ENCODE results near the gene UTS2R.
"Not testable (repeated sequence)": the region's sequence is repeated elsewhere in the genome, so short reads cannot be mapped to it uniquely, and the experiment has no call there.

UTS2R gene

DNA sequence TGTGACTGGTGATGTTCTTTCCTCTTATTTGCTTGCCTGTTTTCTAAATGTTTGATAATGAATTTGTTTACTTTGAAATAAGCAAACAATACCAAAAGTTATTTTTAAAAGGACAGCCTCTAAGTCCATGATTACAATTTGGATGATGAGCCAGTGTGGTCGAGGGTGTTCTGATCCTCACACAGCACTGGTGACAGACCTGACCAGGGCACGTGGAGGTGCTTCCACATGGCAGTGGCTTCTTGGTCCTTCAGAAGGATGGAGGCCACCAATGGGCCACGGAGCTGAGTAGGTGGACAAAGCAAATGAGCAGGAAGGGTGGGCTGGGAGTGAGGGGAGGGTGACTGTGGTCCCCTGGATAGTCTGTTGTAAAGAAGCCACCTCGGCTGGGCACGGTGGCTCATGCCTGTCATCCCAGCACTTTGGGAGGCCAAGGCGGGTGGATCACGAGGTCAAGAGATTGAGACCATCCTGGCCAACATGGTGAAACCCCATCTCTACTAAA, 16.7 kb upstream of the UTS2R start:
- no peak for DNase-seq (ENCODE audit: low read depth in 2 of 2)

DNA sequence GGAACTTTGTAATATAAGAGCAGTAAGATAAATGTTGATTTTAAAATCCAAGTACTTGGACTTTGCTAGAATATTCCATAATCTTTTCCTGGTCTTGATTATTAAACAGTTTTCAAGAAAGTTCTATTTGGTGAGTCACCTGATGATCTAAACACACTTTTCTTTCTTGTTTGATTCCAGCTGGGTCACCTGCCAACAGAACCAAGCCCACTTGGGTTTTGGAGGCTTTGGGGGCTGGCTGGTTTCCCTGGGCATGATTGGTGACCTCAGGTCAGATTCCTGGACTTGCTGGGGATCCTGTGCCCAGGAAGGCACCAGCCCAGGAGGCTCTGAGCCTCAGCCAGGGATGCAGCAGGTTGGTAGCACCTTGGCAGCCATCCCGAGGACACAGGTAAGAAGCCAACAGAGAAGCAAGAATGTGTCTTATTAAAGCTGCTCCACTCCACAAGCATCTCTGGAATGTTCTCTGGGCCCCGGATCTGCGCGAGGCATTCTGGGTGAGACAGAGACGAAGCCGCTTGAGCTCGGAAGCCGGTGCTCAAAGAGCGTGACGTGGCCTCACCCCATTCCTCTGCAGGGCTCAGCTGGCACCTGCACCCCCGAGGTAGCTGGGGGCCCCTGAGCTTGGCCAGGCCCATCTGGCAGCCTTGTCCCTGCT, 15.7 kb upstream of the UTS2R start:
- DNase-seq (ENCODE audit: low read depth in 2 of 2), result no peak

DNA sequence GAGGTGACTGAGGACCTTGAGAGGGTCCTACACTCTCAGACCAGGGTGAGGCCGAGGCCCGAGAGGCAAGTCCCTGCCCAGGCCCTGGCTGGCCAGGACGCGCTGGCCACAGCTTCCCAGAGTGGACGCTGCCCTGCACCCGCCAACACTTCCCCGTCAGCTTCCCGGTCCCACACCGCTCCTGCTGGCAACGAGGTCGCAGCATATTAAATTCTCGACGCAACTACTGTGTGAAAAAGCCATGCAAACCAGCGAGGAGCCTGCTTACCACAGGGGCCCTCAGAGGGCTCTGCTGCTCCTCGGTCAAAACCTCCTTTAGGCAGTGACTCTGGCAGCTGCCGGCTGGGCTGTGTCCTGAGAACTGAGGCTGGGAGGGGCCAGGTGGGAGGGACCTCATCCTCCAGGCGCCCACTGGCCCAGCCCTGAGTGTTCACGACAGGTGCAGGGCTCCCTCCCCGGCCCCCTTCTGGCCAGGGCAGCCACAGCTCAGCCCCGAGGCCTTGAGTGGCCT, 14.7 kb upstream of the UTS2R start:
- no peak for DNase-seq (ENCODE audit: low read depth in 2 of 2)

DNA sequence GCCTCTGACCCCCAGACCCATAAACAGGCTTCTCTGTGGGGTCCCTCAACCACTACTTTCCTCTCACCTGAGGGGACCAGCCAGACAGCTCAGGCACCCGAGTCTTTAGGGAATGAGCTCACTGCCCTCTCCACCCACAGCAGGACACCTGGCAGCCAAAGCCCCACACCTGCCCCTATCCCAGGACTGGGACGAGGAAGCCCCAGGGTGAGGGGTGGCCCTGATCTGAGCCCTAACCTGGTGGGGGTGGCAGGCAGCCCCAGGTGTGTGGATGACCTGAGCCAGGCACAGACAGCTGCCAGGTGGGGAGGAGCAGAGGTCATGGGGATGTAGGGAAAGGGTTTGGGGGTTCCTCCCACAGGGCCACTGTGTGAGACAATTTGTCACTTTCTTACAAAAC, 14.2 kb upstream of the UTS2R start:
- DNase-seq (ENCODE audit: low read depth in 2 of 2), result no peak

DNA sequence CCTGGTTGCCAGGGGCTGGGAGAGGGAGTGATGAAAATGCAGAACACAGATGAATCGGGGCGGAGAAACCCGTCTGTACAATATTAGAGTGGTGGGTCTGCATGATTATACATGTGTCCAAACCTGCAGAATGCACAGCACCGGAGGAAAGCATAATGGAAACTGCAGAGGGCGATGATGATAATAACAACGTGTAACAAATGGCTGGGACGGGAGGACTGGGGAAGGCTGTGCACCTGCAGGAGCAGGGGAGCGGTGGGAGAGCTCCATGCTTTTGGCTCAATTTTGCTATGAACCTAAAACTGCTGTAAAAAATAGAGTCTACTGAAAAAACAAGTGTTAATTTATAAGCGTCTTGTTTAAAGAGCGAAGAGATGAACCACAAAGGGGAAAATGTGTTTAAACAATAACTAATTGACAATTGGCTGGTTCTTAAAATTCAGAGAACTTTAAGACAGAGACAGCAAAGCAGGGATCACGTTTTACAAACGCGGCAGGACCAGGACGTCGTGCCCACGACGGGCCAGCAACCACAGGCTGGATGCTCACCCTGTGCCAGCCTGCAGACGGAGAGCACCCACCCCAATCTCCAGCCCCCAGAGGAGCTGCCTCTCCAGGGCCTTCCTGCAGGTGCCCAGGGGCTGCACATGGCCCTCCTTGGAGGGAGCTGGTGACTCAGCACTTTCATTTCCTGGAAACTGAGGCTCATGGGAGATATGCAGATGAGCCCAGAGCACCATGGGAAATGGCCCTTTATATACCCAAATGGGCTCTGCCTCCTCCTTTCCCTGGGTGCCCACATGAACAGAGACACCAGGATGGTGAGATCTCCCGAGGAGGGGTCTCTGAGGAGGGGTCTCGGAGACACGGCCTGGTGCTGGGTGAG, 12.9 kb upstream of the UTS2R start, which contains the start of gene TEX19:
Gene TEX19 (plus strand): TSS at position 783 of the 886 bp plus-strand sequence. CDS start 2,904 bp downstream, outside the sequence.
- DNase-seq (ENCODE audit: low read depth in 2 of 2), result peak in 1 of 2 donors; percentile 16

DNA sequence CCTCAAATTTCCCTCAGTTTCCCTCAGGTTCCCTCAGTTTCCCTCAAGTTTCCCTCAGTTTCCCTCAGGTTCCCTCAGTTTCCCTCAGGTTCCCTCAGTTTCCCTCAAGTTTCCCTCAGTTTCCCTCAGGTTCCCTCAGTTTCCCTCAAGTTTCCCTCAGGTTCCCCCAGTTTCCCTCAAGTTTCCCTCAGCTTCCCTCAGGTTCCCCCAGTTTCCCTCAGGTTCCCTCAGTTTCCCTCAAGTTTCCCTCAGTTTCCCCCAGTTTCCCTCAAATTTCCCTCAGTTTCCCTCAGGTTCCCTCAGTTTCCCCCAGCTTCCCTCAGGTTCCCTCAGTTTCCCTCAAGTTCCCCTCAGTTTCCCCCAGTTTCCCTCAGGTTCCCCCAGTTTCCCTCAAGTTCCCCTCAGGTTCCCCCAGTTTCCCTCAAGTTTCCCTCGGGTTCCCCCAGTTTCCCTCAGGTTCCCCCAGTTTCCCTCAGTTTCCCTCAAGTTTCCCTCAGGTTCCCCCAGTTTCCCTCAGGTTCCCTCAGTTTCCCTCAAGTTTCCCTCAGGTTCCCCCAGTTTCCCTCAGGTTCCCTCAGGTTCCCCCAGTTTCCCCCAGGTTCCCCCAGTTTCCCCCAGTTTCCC, 12.0 kb upstream of the UTS2R start:
- not testable (repeated sequence) for DNase-seq (ENCODE audit: low read depth in 2 of 2)

DNA sequence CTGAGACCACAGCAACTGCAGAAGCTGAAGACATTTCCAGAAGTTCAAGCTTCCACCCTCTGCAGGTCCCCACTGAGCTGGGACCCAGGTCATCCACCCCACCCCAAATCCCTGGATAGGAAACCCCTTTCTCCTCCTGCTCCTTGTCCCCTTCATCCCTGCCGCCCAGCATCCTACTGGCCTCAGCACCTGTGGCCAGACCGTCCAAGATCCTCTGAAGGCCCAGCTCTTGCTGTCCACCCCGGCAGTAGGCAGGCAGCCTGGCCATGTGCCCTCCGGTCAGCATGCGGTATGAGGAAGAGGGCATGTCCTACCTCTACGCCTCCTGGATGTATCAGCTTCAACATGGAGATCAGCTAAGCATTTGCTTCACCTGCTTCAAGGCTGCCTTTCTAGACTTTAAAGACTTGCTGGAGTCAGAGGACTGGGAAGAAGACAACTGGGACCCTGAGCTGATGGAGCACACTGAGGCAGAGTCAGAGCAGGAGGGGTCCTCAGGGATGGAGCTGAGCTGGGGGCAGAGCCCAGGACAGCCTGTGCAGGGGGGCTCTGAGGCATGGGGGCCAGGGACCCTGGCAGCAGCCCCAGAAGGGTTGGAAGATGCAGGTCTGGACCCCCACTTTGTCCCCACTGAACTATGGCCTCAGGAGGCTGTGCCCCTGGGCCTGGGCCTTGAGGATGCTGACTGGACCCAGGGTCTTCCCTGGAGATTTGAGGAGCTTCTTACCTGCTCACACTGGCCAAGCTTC, 9.5 kb upstream of the UTS2R start:
- DNase-seq (ENCODE audit: low read depth in 2 of 2), result no peak

DNA sequence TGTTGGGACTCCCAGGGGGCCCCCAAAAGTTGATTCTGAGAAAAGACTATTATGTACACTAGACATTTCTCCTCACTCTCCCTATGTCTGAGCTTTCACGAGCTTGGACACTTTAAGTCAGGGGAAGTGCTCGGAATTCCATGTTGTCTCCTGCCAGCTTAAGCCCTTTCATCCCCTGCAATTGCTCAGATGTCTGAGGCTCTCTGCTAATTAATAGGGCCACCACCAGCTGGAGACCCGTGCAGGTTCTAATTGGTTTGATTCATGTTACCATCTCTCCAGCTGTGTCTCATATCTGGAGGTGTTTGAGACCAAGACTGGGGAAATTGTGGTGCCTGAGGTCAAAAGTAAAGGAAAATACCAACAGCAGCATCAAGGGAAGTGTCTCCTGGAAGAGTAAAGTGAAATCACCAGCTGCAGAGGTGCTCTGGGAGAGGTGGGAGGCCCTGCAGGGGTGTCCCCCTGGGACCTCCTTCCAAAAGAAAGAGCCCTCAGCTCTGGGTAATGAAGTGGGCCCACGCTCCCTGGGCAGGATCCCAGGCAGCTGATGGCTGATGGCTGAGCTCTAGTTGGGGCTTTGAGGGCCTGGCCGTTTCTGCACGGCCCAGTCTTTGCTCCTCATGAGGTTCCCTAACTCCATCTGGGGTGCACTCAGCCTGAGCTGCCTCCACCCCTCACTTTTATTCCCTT, 5.8 kb upstream of the UTS2R start:
- DNase-seq (ENCODE audit: low read depth in 2 of 2), result no peak

DNA sequence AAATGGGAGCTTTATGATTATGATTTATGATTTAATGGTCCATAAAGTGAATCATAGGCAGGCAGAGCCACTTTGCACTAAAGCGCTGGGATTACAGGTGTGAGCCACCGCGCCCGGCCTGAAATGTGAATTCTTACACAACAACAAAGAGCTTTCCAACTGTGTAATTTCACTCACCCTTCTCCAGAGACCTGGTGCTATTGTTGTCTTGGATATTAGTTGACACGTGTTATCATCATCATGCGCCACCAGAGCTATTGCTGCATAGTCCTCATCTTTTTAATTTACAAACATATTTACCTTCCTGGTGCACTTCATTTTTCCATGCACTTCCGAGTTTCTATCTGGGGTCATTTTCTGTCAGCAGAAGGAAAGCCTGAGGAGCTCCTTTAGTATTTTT, 4.8 kb upstream of the UTS2R start:
- no peak for DNase-seq (ENCODE audit: low read depth in 2 of 2)

DNA sequence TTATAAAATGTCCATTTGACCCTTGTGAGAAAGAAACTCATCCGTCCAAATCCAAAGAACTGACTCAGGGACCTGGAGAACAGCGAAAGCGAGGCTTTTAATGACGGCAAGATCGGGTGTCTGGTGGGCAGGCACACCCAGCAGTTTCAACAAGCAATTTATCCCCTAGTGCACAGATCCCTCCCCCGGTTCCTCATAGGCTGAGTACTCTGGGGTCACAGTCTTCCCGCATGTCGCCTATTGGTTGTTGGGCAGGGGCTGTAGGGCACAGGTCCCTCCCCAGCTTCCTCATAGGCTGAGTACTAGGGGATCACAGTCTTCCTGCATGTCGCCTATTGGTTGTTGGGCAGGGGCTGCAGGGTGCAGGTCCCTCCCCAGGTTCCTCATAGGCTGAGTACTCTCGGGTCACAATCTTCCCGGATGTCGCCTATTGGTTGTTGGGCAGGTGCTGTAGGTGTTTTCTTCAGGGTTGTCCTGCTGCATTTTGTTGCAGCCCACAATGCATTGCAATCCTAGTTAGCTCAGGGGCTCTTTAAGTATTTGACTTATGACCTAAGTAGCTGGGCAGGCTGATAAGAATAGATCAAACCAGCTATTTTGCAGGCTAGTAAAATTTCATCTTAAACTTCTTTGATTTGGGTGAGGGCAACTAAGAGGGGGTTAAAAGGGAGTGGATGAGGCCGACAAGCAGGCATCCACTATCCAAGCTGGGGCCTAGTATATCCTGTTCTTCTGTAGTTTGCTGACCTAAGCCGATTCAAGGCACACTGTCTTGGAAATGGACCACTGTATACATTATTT, 3.6 kb upstream of the UTS2R start:
- no peak for DNase-seq (ENCODE audit: low read depth in 2 of 2)

DNA sequence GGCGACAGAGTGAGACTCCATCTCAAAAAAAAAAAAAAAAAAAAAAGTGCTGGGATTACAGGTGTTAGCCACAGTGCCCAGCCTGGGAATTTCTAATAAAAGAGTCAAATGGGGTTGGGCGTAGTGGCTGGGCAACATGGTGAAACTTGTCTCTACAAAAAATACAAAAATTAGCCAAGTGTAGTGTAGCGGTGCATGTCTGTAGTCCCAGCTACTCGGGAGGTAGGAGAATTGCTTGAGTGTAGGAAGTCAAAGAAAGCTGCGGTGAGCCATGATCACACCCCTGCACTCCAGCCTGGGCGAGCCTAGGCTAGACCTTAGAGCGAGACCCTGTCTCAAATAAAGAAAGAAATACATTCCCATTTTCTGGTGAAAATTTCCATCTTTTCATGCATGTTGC, 2.4 kb upstream of the UTS2R start:
- no peak for DNase-seq (ENCODE audit: low read depth in 2 of 2)

DNA sequence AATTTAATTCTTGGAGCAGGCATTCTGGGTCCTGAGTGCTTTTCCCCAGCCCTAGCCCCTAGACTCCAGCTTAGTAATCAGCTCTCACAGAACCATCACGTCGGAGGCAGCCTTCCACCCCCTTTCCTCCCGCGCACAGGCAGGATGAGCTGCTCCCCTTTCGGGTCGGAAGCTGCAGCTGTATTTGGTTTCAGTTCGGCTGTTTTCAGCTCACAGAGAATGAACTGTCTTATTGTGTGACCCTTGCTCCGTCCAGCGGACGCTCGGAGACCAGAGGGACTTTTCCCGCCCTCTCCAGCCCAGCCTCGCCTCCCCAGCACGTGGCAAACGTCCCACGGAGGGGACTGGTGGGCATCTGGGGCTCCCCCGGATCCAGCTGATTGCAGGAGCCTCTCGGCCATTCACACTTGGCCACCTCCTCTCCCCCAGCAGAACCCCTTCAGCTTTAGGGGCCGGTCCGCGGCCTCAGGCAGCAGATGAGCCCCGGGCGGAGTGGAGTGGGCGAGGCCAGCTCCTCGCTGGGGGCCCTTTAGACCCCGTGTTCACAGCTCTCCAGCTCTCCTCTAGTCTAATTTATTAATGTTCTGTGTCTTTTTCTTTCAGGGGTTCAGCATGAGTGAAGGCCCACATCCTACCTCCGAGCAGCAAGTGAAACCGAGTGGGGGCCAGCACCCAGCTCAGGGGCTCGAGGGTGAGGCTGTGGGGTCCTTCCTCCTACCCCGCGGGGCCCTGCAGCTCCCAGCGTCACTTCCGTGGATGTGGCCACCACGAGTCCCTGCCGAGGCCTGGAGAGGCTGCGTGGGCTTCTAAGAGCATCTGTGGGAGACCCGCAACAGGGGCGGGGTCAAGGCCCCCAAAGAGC, 863 bp upstream of the UTS2R start:
- no peak for DNase-seq (ENCODE audit: low read depth in 2 of 2)

DNA sequence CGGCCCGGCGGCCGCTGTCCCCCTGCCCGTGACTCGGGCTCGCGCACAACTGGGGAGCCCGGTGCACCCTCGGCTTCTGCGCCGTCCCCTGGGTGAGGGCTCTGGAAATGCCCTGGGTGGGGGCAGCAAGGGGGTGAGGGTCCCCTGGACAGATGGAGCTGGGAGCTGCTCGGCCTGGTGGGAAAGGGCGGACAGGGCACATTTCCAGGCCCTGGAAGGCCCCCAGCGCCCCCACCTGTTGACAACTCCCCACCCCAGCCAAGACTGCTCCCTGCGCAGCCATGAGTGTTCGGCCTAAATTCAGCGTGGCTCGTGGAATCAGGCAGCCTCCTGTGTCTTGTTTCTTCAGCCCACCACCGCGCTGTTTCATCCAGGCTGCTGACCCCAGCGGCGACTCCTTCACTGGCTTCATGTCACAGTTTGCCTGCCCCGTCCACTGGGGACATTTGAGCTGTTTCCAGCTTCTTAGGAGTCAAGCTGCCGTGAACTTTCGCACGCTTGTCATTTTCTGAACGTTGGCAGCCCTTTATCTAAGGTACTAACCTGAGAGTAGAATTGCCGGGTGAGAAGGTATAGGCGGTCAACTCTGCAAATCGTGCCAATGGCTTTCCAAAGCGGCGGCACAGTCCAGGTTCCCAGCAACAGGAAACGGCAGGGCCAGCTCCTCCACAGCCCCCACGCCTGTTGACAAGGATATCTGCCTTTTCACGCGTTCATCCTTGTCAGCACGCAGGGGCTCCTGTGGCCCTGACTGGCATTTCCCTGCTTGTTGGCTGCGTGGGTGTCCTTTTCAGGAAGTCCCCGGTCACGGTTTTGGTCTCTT, 895 bp downstream of the UTS2R start:
- no peak for DNase-seq (ENCODE audit: low read depth in 2 of 2)

DNA sequence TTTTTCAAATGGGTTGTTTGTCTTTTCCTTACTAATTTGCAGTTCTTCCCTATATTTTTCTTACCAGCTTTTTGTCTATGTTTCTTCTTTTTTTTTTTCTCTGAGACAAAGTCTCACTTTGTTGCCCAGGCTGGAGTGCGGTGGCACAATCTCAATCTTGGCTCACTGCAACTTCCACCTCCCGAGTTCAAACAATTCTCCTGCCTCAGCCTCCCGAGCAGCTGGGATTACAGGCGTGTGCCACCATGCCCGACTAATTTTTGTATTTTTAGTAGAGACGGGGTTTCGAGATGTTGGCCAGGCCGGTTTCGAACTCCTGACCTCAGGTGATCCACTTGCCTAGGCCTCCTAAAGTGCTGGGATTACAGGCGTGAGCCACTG, 1.5 kb downstream of the UTS2R start:
- not testable (repeated sequence) for DNase-seq (ENCODE audit: low read depth in 2 of 2)

DNA sequence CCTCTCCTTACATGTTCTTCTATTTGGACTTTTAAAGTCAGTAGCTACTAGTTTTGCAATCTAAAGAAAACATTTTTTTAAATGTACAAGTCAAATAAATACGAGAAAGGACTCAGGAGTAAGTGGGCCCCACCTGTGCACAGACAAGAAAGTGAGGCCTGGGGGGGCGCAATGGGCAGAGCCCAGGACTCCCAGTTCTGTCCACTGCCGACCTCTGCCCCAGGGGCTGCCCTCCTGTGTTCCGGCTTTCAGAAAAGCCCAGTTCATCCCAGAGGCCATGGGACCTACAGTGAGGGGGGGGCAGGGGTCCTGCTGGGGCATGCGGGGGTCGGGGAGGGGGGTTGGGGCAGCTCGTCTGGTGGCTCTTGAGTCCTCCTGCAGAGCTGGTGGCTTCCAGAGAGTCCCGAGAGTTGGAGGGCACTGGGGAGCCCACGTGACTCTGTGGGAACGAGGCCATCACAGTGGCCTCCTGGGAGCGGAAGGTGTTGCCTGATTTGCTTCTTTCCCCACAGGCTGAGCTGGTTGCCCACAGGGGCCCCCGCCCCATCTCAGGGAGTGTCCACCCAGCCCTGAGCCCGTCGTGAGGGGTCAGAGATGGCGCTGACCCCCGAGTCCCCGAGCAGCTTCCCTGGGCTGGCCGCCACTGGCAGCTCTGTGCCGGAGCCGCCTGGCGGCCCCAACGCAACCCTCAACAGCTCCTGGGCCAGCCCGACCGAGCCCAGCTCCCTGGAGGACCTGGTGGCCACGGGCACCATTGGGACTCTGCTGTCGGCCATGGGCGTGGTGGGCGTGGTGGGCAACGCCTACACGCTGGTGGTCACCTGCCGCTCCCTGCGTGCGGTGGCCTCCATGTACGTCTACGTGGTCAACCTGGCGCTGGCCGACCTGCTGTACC, 2.4 kb downstream of the UTS2R start:
- DNase-seq (ENCODE audit: low read depth in 2 of 2), result no peak

DNA sequence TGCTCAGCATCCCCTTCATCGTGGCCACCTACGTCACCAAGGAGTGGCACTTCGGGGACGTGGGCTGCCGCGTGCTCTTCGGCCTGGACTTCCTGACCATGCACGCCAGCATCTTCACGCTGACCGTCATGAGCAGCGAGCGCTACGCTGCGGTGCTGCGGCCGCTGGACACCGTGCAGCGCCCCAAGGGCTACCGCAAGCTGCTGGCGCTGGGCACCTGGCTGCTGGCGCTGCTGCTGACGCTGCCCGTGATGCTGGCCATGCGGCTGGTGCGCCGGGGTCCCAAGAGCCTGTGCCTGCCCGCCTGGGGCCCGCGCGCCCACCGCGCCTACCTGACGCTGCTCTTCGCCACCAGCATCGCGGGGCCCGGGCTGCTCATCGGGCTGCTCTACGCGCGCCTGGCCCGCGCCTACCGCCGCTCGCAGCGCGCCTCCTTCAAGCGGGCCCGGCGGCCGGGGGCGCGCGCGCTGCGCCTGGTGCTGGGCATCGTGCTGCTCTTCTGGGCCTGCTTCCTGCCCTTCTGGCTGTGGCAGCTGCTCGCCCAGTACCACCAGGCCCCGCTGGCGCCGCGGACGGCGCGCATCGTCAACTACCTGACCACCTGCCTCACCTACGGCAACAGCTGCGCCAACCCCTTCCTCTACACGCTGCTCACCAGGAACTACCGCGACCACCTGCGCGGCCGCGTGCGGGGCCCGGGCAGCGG, 3.2 kb downstream of the UTS2R start:
- DNase-seq (ENCODE audit: low read depth in 2 of 2), result no peak

All from stimulated activated CD8-positive, alpha-beta memory T cell treated with anti-CD3 and anti-CD28 coated beads, Interleukin-15, amount 100 ng/mL, for 4 hours (primary cell).